Mesothelial cell of epicardium (in vitro differentiated cells): ENCODE measurements around the gene BEND5. TPM values are rescaled to one million over a fixed set of nuclear protein-coding genes. Genes with fewer than 3 reads are reported as not detected.

Source experiments
- DNase-seq, 2 experiments: peaks; one replicate each; pipeline ENCODE4 v3.0.0; 2021; ENCODE audit warnings: low spot score in 2 of 2; ENCODE audit not compliant: unreplicated experiment in 2 of 2
- H3K27ac Mint-ChIP-seq: 2 replicates; pipeline ENCODE4 v1.8.0; 2021; ENCODE audit warnings: mixed read lengths
- H3K27me3 Mint-ChIP-seq: 2 replicates; pipeline ENCODE4 v1.8.0; 2021; ENCODE audit warnings: low read depth, mixed read lengths
- H3K36me3 Mint-ChIP-seq: 2 replicates; pipeline ENCODE4 v1.8.0; 2021; ENCODE audit warnings: mixed read lengths
- H3K4me1 Mint-ChIP-seq: 2 replicates; pipeline ENCODE4 v1.8.0; 2021; ENCODE audit warnings: mixed read lengths
- H3K4me3 Mint-ChIP-seq: 2 replicates; pipeline ENCODE4 v1.8.0; 2021; ENCODE audit warnings: mild to moderate bottlenecking, moderate library complexity, mixed read lengths
- H3K9me3 Mint-ChIP-seq: 2 replicates; pipeline ENCODE4 v1.8.0; 2021; ENCODE audit warnings: mixed read lengths
- total RNA-seq: library from RNA; stranded (reverse); gene quantifications from 3 replicates; pipeline ENCODE4 v1.2.1, GENCODE V29; 2021
- TF ChIP-seq, protein P1 (sequence below): fragments of 200-600 bp; sonication (generic); IDR thresholded peaks from one replicate; pipeline ENCODE4 v1.5.0; 2021; ENCODE audit warnings: antibody characterized with exemption; ENCODE audit not compliant: unreplicated experiment

The BEND5 gene
- total RNA-seq, 1 donor from 2014 or later: 14.8 TPM

DNA sequence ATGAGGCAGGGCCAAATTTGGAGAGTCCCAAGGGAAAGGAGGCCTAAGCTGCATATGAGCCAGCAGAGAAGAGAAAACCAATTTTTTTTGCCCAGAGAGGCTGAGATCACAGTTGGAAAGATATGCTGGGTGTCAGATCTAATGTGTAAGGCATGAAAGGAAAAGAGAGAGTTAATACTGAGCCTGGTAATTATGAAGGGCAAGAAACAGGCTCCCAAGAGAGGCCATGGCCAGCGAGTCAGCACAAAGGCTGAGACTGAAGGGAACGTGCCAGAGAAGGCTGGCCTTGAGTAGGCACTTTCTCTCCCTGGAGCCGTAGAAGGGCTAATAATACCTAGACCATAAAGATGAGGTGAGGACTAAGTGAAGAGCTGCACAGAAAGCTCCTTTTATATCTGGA lies 31.8 kb upstream of the BEND5 start:
- Mint-ChIP-seq H3K4me1 (no peaks in the 10 kb centered on the region), H3K27ac (no peak overlapping the region), H3K36me3 (no peaks in the 10 kb centered on the region), H3K4me3 (no peak overlapping the region), H3K27me3 (peaks cover 39% of the 10 kb centered on the region), H3K9me3 (no peaks in the 10 kb centered on the region)
- TF ChIP-seq, protein P1, sequence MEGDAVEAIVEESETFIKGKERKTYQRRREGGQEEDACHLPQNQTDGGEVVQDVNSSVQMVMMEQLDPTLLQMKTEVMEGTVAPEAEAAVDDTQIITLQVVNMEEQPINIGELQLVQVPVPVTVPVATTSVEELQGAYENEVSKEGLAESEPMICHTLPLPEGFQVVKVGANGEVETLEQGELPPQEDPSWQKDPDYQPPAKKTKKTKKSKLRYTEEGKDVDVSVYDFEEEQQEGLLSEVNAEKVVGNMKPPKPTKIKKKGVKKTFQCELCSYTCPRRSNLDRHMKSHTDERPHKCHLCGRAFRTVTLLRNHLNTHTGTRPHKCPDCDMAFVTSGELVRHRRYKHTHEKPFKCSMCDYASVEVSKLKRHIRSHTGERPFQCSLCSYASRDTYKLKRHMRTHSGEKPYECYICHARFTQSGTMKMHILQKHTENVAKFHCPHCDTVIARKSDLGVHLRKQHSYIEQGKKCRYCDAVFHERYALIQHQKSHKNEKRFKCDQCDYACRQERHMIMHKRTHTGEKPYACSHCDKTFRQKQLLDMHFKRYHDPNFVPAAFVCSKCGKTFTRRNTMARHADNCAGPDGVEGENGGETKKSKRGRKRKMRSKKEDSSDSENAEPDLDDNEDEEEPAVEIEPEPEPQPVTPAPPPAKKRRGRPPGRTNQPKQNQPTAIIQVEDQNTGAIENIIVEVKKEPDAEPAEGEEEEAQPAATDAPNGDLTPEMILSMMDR: no peak
- DNase-seq: no peak

DNA sequence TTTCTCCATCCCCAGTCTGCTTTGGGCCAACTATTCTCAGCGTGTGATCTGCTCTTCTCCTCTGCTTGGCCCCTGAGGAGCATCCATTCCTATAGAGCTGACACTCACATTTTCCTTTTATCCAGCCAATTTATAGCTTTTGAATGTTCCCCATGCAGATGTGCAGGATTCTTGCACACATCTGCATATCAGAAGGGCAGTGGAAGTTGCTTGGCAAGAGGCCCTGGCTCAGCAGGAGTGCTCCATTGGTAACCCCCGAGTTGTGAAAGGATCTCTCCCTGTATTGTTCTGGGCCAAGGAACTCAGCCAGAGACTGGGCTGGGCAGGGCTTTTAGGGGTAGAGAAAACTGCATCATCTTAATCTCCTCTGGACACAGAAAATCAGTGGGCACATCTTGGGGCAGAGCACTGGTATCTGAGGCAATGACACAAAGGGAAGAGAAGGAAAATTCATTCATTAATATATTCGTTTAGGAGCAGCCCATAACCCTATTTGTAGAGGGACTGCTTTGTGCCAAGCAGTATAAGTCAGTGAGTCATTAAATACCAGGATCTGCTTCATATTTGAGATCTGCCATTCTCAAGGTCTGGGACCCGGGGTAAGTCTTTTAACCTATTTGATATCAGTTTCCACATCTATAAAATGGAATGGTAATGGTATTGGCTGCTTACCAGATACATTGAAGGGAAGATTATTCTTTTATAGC lies 31.0 kb upstream of the BEND5 start:
- Mint-ChIP-seq H3K4me3 (no peak overlapping the region), H3K27me3 (peaks cover 42% of the 10 kb centered on the region), H3K27ac (no peak overlapping the region), H3K4me1 (no peaks in the 10 kb centered on the region), H3K36me3 (no peaks in the 10 kb centered on the region), H3K9me3 (no peaks in the 10 kb centered on the region)
- TF ChIP-seq, protein P1: no peak
- DNase-seq: no peak

DNA sequence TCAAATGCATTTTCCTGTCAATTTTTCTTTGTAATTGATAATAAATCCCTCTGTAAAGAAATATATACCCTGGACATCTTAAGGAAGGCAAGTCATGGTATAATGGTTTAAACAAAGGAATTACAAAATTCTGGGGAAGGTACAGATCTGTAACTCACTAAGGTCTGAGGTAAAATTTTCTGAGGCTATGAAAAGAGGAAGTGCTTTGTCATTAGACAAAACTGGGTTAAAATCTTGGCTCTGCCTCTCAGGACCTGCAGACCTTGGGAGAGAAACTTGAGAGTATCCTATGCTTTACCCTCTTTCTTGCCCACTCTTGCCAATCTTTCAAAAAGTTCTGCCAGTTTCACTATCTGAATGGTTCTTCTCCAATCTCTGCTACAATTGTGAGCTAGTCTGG lies 26.8 kb upstream of the BEND5 start:
- Mint-ChIP-seq H3K27ac (no peak overlapping the region), H3K9me3 (no peaks in the 10 kb centered on the region), H3K4me1 (no peaks in the 10 kb centered on the region), H3K4me3 (no peak overlapping the region), H3K36me3 (no peaks in the 10 kb centered on the region), H3K27me3 (peaks cover 70% of the 10 kb centered on the region)
- DNase-seq: no peak
- TF ChIP-seq, protein P1: no peak

DNA sequence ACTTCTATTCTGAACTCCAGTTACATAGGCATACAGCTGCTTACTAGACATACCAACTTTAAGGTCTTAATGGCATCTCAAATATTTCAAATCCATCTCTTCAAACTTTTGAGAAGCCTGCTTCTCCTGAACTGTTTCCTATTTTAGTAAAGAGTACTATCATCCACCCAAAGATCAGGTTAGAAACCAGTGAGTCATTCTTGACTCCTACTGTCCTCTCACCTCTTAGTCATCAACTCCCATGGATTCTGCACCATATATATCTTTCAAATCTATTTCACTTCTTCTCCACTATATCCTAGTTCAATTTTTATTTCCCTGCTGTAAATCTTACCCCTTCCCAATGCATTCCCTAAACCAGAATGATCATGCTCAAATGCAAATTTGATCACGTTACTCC lies 18.1 kb upstream of the BEND5 start:
- no peak overlapping the region for H3K4me3 Mint-ChIP-seq
- TF ChIP-seq, protein P1: no peak
- no peak for DNase-seq
- H3K4me1 Mint-ChIP-seq: no peaks in the 10 kb centered on the region
- no peaks in the 10 kb centered on the region for H3K36me3 Mint-ChIP-seq
- H3K27ac Mint-ChIP-seq: no peak overlapping the region
- peaks cover 47% of the 10 kb centered on the region for H3K27me3 Mint-ChIP-seq
- H3K9me3 Mint-ChIP-seq: no peaks in the 10 kb centered on the region

DNA sequence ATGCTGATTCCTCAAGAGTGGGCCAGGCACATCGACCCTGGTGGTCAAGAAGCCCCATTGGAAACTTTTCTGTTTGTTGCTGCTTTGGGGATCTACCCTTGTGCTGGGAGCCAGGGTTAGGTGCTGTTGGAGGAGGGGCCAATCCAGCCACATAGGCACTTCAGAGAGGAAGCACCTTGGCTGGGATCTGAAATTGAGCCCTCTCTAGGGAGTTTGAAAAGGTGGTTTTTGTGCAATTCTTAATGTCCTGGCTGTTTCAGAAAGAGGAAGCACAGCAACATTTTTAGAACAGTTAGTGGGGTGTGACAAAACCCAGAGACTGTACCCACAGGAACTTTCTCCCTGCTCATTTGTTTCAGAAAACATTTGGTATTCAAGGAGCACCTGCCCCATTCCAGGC lies 17.2 kb upstream of the BEND5 start:
- H3K27me3 Mint-ChIP-seq: peaks cover 41% of the 10 kb centered on the region
- TF ChIP-seq, protein P1: no peak
- H3K4me1 Mint-ChIP-seq: no peaks in the 10 kb centered on the region
- no peaks in the 10 kb centered on the region for H3K36me3 Mint-ChIP-seq
- no peak overlapping the region for H3K27ac Mint-ChIP-seq
- H3K9me3 Mint-ChIP-seq: no peaks in the 10 kb centered on the region
- DNase-seq: no peak
- no peak overlapping the region for H3K4me3 Mint-ChIP-seq
